HepG2 (cell line): Measurements from ENCODE around the gene EARS2. TPM values are rescaled to one million over a fixed set of nuclear protein-coding genes. Genes with fewer than 3 reads are reported as not detected.

Experiments
- BATF2 ChIP-seq: sonication (generic); formaldehyde crosslinking; IDR thresholded peaks from 2 replicates; pipeline ENCODE4 v1.8.0; 2022; ENCODE audit warnings: mild to moderate bottlenecking, missing genetic modification reagents, moderate library complexity
- MED13 ChIP-seq: sonication (generic); formaldehyde crosslinking; IDR thresholded peaks from 2 replicates; pipeline ENCODE4 v1.5.0; 2020; ENCODE audit warnings: missing genetic modification reagents
- MEIS1 ChIP-seq: sonication (generic); formaldehyde crosslinking; IDR thresholded peaks from 2 replicates; pipeline ENCODE4 v1.9.0; 2021; ENCODE audit warnings: mild to moderate bottlenecking, missing genetic modification reagents, moderate library complexity, borderline replicate concordance
- MLXIP ChIP-seq: sonication (generic); formaldehyde crosslinking; IDR thresholded peaks from 2 replicates; pipeline ENCODE4 v1.9.0; 2021; ENCODE audit warnings: missing genetic modification reagents, borderline replicate concordance
- PAXIP1 ChIP-seq: sonication (generic); formaldehyde crosslinking; conservative IDR thresholded peaks from 2 replicates; pipeline ENCODE4 v1.4.0; 2020; ENCODE audit warnings: mild to moderate bottlenecking, missing genetic modification reagents, moderate library complexity
- PREB ChIP-seq: sonication (generic); formaldehyde crosslinking; IDR thresholded peaks from 2 replicates; pipeline ENCODE4 v1.4.0; 2020; ENCODE audit warnings: missing genetic modification reagents
- RARA ChIP-seq: IDR thresholded peaks from 2 replicates; pipeline ENCODE4 v1.6.1; 2016; ENCODE audit warnings: missing genetic modification reagents, missing compliant biosample characterization
- SAFB2 ChIP-seq: sonication (generic); formaldehyde crosslinking; IDR thresholded peaks from 2 replicates; pipeline ENCODE4 v1.5.1; 2020; ENCODE audit warnings: missing genetic modification reagents, low read depth, mild to moderate bottlenecking, borderline replicate concordance
- SALL1 ChIP-seq: sonication (generic); formaldehyde crosslinking; IDR thresholded peaks from 2 replicates; pipeline ENCODE4 v1.8.0; 2022; ENCODE audit warnings: mild to moderate bottlenecking, missing genetic modification reagents
- SNAPC2 ChIP-seq: sonication (generic); formaldehyde crosslinking; IDR thresholded peaks from 2 replicates; pipeline ENCODE4 v1.8.1; 2022; ENCODE audit warnings: mild to moderate bottlenecking, missing genetic modification reagents
- ZBTB46 ChIP-seq: sonication (generic); formaldehyde crosslinking; IDR thresholded peaks from 2 replicates; pipeline ENCODE4 v1.4.0; 2020; ENCODE audit warnings: mild to moderate bottlenecking, missing genetic modification reagents, borderline replicate concordance
- ZBTB7A ChIP-seq: sonication (generic); formaldehyde crosslinking; IDR thresholded peaks from 2 replicates; pipeline ENCODE4 v1.8.0; 2022; ENCODE audit warnings: mild to moderate bottlenecking, missing genetic modification reagents
- ZNF121 ChIP-seq: sonication (generic); formaldehyde crosslinking; IDR thresholded peaks from 2 replicates; pipeline ENCODE4 v1.5.0; 2020; ENCODE audit warnings: mild to moderate bottlenecking, missing genetic modification reagents
- ZNF160 ChIP-seq: sonication (generic); formaldehyde crosslinking; IDR thresholded peaks from 2 replicates; pipeline ENCODE4 v1.8.0; 2022; ENCODE audit warnings: mild to moderate bottlenecking, inconsistent platforms, missing genetic modification reagents
- ZNF24 ChIP-seq: fragments of 450-650 bp; IDR thresholded peaks from 2 replicates; pipeline ENCODE4 v1.6.1; 2017; ENCODE audit warnings: antibody characterized with exemption, mild to moderate bottlenecking
- ZNF260 ChIP-seq: sonication (generic); formaldehyde crosslinking; IDR thresholded peaks from 2 replicates; pipeline ENCODE4 v1.4.0; 2020; ENCODE audit warnings: missing genetic modification reagents, low read depth, mild to moderate bottlenecking, borderline replicate concordance
- ZNF343 ChIP-seq: sonication (generic); formaldehyde crosslinking; IDR thresholded peaks from 2 replicates; pipeline ENCODE4 v1.4.0; 2020; ENCODE audit warnings: mild to moderate bottlenecking, missing genetic modification reagents
- ZNF543 ChIP-seq: sonication (generic); formaldehyde crosslinking; IDR thresholded peaks from 2 replicates; pipeline ENCODE4 v1.4.0; 2020; ENCODE audit warnings: mild to moderate bottlenecking, missing genetic modification reagents
- ZNF781 ChIP-seq: sonication (generic); formaldehyde crosslinking; IDR thresholded peaks from 2 replicates; pipeline ENCODE4 v1.5.1; 2020; ENCODE audit warnings: borderline replicate concordance, mild to moderate bottlenecking, missing genetic modification reagents; ENCODE audit errors: not compliant biosample characterization
- polyA plus RNA-seq, 8 experiments: library from polyadenylated mRNA; depleted of rRNA in 3 of 8; stranded (reverse) in 7 of 8; unstranded in 1 of 8; fragments of >200 nt; fragmentation: Illumina TruSeq in 4 of 8; extraction: Trizol in 4 of 8; gene quantifications; 2 replicates each; pipeline versions ENCODE4 v1.2.1 to v1.2.3, GENCODE V29; 2011 to 2016; ENCODE audit warnings: low read depth in 4 of 8, missing spikeins in 1 of 8, mixed read lengths in 1 of 8; ENCODE audit not compliant: insufficient read depth in 1 of 8
- total RNA-seq, 5 experiments: library from RNA; depleted of rRNA; stranded (reverse); fragments of >200 nt; fragmentation: Illumina TruSeq; extraction: Trizol; gene quantifications; 2 replicates each; pipeline ENCODE4 v1.2.3, GENCODE V29; 2016; ENCODE audit warnings: low read depth in 1 of 5

EARS2 gene
- total and polyA plus RNA-seq, 2 of the 13 experiments (the other 11 are each of a cell fraction or from before 2014, with no cell fraction given), result 49.4 to 80.4 TPM

GRCh38 chr16:23539984-23540816, 16.9 kb downstream of the EARS2 start (continued):
- no peak for TF ChIP-seq ZBTB46 (CRISPR knock-in tag)
- TF ChIP-seq ZNF343 (CRISPR knock-in tag), result no peak
- TF ChIP-seq SALL1, result peak; percentile 100
- no peak; the same call in 1 of the 2 replicates for TF ChIP-seq BATF2 (CRISPR knock-in tag)
- peak; percentile 98 for TF ChIP-seq MEIS1
- peak; percentile 87 for TF ChIP-seq ZNF24
- peak; percentile 99 for TF ChIP-seq PAXIP1 (CRISPR knock-in tag)
- TF ChIP-seq PREB (CRISPR knock-in tag), result no peak
- peak; percentile 99 for TF ChIP-seq RARA (CRISPR knock-in tag)
- TF ChIP-seq SAFB2, result no peak
- TF ChIP-seq ZNF121, result 0 out of 2 replicates have a peak, but pooled peaks have one; percentile 21
- TF ChIP-seq MED13 (CRISPR knock-in tag), result no peak
- TF ChIP-seq ZNF260 (CRISPR knock-in tag), result no peak
- TF ChIP-seq ZNF160 (CRISPR knock-in tag), result no peak
- no peak for TF ChIP-seq ZBTB7A (CRISPR knock-in tag)
- TF ChIP-seq ZNF543, result peak; percentile 89; the same call in 1 of the 2 replicates
- no peak for TF ChIP-seq MLXIP (CRISPR knock-in tag)
- TF ChIP-seq SNAPC2 (CRISPR knock-in tag), result peak; percentile 97
- peak; percentile 64 for TF ChIP-seq ZNF781 (CRISPR knock-in tag)
